GM19463 (cell line): Measurements from ENCODE around the gene VWA7.
"Not testable (repeated sequence)": the region's sequence is repeated elsewhere in the genome, so short reads cannot be mapped to it uniquely, and the experiment has no call there.

Experiments used
- ATAC-seq: cut with Tn5 transposase; IDR thresholded peaks from one replicate; pipeline ENCODE4 v1.9.1; 2021; ENCODE audit warnings: mild to moderate bottlenecking, moderate library complexity; ENCODE audit not compliant: unreplicated experiment

Gene VWA7

DNA sequence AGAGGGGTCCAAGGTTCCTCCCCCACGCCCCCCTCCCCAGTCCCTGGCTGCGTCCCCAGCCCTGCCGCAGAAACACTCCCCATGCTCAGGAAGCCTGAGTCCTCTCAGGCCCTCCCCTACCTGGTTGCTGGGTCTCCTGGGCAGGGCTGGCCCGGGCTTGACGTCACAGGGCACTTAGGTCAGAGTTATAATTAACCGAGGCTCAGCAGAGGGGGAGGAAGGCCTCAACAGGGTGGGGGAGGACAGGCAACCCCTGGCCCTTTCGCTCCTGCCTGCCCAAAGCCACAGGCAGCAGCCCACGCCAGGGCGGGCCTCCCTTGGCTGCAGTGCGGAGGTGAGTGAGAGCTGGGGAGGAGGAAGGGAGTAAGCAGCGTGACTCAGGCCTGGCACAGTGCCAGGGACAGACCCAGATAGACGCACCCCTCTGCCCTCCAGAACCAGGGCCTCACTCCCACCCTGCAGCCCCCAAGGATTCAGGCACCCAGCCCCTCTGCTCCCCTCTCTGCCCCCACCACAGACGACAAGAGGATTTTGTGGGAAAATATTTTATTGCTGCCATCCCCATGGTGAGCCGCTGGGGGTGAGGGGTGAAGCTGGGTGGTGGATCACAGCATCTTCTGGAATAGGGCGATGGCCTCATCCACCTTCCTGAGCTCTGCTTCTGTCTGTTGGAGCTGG lies at the start of gene VWA7:
TSS of gene VWA7 (minus strand) at position 340 of the 678 bp plus-strand sequence. CDS start 549 bp downstream, outside the sequence.
- peak; percentile 90 for ATAC-seq

DNA sequence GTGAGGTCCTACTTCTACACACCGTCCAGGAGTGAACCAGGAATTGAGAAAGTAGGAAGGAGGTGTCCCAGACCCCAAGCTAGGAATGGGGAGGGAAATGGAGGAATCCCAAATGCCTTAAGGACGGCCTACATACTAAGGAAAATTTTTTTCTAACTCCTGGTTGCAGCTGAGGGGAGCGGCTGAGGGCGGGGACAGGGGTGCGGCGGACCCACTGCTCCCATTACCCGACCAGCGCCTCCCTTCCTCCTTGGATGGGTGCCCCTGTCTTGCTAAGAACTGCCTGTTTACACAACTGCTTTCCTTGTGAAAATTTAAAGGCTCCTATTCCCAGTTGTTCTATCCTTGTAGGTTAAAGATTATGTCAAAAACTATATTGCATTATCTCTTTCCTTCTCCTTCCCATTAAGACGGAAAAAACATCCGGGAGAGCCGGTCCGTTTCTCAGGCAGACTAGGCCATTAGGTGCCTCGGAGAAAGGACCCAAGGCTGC lies 49.7 kb upstream of the VWA7 start:
- ATAC-seq = peak; percentile 19

DNA sequence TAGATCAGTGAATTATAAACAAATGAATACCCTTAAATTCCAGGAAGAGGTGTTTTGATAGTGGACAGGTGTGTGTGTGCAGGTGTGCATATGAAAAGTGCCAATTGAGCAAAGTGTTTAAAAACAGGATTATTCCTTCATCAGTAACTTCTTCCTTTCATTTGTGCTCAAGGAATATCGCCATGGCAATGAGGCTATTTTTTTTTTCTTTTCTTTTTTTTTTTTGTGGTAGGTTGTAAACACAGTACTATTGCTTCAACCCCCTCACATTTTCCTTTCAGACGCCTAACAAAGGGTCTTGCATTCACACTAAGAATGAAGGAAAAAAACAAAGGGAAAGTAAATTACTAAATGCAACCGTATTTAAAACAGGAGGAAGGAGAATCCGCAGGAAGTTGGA lies 48.4 kb upstream of the VWA7 start:
- no peak for ATAC-seq

GRCh38 chr6:31823592-31824196 lies 46.6 kb upstream of the VWA7 start:
- not testable (repeated sequence) for ATAC-seq

- no peak for ATAC-seq
Observed at GRCh38 chr6:31822036-31822821, 45.1 kb upstream of the VWA7 start.

GRCh38 chr6:31821301-31822035 lies 44.3 kb upstream of the VWA7 start:
- no peak for ATAC-seq

- not testable (repeated sequence) for ATAC-seq
Observed at GRCh38 chr6:31820399-31820798, 43.3 kb upstream of the VWA7 start.

DNA sequence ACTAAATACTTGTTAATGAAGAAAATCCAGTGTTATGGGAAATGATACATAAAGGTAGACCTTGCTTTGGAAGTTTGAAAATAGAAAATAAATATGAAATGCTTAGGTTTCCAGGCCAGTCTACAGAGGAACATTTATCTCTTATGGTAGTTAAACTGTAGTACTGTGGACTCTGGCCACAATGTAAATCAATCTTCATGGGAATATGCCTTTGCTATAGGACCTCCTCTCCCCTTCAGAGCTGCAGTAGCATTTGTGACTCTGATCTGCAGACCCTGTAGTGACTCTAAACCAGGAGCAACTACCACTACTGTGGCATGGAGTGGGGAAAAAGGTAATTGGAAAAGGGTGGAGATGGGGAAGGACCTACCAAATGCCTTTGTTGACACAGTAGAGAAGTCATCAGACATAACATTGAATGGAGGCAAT lies 42.8 kb upstream of the VWA7 start:
- ATAC-seq = no peak

DNA sequence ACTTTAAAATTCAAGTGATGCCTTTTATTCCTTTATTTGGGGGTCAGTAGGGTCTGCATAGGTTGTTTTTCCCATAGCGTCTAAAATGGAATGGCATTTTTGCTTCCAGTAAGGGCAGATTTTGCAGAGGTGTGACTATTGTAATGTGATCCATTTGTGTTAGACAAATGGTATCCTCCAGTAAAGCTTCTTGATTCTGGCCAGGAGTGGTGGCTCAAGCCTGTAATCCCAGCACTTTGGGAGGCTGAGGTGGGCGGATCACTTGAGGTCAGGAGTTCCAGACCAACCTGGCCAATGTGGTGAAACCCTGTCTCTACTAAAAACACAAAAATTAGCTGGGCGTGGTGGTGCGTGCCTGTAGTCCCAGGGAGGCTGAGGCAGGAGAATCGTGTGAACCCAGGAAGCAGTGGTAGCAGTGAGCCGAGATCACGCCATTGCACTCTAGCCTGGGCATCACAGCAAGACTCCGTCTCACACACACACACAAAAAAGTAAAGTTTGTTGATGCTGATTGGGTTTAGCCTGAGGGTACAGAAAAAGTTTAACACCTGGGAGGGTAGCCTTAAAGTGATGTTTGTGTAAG lies 40.9 kb upstream of the VWA7 start:
- ATAC-seq = not testable (repeated sequence)

DNA sequence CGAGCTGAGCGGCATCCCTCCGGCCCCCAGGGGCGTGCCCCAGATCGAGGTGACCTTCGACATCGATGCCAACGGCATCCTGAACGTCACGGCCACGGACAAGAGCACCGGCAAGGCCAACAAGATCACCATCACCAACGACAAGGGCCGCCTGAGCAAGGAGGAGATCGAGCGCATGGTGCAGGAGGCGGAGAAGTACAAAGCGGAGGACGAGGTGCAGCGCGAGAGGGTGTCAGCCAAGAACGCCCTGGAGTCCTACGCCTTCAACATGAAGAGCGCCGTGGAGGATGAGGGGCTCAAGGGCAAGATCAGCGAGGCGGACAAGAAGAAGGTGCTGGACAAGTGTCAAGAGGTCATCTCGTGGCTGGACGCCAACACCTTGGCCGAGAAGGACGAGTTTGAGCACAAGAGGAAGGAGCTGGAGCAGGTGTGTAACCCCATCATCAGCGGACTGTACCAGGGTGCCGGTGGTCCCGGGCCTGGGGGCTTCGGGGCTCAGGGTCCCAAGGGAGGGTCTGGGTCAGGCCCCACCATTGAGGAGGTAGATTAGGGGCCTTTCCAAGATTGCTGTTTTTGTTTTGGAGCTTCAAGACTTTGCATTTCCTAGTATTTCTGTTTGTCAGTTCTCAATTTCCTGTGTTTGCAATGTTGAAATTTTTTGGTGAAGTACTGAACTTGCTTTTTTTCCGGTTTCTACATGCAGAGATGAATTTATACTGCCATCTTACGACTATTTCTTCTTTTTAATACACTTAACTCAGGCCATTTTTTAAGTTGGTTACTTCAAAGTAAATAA lies 40.2 kb upstream of the VWA7 start:
- ATAC-seq = not testable (repeated sequence)

DNA sequence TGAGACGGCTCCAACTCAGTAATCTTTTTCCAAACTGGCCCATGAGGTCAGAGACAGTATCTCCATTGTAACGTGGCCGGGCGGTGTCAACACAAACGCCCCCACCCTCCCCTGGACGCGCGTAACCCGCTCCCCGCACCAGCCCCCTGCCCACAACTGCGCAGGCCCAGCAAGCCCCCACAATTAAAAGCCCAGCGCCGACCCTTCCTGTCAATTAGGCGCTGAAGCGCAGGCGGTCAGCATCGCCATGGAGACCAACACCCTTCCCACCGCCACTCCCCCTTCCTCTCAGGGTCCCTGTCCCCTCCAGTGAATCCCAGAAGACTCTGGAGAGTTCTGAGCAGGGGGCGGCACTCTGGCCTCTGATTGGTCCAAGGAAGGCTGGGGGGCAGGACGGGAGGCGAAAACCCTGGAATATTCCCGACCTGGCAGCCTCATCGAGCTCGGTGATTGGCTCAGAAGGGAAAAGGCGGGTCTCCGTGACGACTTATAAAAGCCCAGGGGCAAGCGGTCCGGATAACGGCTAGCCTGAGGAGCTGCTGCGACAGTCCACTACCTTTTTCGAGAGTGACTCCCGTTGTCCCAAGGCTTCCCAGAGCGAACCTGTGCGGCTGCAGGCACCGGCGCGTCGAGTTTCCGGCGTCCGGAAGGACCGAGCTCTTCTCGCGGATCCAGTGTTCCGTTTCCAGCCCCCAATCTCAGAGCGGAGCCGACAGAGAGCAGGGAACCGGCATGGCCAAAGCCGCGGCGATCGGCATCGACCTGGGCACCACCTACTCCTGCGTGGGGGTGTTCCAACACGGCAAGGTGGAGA lies 38.1 kb upstream of the VWA7 start, which contains the start of the genes HSPA1A and HSPA1L:
TSS of gene HSPA1A (plus strand) at position 519 of the 814 bp plus-strand sequence. CDS start at position 733, 214 bp downstream.
TSS of gene HSPA1L (minus strand) at position 259 of the 814 bp plus-strand sequence. CDS start 3,311 bp downstream, outside the sequence.
- no peak for ATAC-seq

DNA sequence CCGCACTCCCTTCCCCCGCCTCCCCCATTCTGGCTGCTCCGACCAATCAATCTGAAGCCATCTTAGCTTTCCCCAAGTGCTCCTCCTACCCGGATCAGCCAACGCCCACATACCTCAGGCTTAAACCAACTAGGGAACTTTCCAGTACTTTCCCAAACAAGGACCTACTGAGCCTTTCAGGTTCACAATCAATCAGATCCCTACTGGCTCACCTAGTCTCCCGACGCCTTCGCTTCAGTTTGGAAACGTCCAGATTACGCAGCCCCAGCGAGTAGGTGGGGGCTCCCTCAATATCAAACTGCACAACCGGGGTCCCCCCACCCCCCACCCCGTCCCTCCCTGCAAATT lies 37.5 kb upstream of the VWA7 start:
- ATAC-seq = peak; percentile 42

GRCh38 chr6:31813465-31813849 lies 36.3 kb upstream of the VWA7 start:
- no peak for ATAC-seq

- no peak for ATAC-seq
Observed at GRCh38 chr6:31811645-31812044, 34.5 kb upstream of the VWA7 start.

GRCh38 chr6:31808599-31808998 lies 31.5 kb upstream of the VWA7 start:
- ATAC-seq = not testable (repeated sequence)

DNA sequence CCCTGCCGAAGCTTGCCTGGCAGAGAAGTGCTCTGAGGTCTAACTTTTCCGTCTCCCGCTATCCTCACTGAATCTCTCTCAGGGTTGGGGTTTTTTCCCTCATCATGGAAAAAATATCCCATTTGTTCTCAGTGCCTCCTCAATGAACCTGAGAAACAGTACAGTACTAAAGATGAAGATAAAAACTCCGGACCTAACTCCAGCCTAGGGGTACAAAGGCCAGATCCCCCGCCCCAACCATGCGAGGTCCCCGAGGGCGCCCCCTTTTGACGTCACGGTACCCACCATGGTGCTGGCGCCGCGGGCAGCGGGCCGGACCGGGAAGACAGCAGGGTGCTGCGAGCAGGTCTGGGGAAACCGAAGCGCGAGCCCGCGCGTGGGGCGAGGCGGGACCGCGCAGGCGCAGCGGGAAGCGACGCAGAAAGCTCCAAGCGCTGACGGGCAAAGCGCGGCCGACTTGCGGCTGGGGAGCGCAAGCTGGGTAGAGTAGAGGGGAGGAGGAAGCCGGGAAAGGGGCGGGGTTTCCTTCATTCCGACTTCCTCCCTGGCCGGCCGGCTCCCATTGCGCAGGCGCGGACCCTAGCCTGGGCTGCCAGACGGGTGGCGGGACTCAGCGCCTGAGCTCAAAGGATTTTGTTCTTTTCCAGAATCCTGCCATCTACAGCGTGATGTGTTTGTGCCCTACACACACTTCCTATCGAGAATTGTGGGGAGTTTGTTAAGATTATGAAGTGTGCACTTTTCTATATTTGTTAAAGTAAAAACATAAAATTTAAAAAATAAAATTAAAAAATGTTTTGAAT lies 29.5 kb upstream of the VWA7 start, which contains the start of gene LSM2:
TSS of gene LSM2 (minus strand) at position 497 of the 803 bp plus-strand sequence. CDS start at position 288, 209 bp downstream.
- peak; percentile 94 for ATAC-seq

DNA sequence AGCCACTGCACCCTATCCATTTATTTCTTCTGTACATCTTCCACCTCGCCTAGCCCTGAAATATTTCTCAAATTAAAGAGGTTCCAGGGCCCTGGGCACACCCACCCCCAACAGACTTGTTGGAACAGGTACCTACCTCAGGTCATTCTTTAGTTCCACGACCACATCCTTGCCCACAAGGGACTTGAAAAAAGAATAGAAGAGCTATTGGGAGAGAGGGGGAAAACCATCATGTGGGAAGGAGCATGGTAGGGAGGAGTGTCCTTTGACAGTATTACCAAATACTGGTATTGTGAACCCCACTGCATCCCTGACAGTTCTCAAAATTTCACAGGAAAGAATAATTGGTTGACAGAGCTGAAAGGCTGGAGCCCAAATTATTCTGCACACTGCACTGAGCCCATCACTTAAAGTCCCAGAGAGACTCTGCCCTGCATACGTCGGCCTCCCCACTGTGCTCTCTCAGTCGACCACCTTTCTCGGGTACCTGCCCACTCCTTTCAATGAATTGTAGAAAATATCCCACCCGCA lies 28.9 kb upstream of the VWA7 start:
- no peak for ATAC-seq
